ENCODE results near the gene MMP24OS.

Gene MMP24OS

DNA sequence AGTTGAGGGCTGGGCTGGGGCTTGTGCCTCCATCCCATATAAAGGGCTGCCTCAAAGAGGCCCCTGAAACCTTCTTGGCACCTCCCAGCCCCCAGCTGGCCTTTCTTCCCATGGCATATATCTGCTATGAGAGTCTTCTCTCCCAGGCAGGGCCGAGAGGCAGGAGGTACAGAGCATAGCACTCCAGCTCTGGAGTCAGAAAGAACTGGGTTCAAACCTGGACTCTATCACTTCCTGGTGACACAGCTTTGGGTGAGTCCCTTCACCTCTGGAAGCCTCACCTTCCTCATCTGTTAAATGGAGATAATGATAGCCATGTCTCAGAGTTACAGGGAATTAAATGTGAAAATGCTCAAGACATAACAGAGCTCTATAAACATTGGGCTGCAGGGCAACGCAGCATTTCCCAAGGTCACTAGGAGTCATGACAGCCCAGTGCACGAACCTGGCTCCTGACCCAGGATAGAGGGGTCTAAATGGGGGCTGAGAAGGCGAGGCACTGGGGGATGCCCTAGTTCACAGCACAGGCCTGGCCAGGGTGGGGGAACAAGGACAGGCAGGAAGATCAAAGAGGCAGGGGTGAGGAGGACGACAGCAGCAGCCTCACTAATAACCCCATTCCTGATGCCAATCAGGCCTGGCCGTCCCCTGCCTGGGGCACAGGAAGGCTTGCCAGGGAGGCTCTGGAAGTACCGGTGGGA, 12.4 kb upstream of the MMP24OS start:
- DNase-seq, result no peak

DNA sequence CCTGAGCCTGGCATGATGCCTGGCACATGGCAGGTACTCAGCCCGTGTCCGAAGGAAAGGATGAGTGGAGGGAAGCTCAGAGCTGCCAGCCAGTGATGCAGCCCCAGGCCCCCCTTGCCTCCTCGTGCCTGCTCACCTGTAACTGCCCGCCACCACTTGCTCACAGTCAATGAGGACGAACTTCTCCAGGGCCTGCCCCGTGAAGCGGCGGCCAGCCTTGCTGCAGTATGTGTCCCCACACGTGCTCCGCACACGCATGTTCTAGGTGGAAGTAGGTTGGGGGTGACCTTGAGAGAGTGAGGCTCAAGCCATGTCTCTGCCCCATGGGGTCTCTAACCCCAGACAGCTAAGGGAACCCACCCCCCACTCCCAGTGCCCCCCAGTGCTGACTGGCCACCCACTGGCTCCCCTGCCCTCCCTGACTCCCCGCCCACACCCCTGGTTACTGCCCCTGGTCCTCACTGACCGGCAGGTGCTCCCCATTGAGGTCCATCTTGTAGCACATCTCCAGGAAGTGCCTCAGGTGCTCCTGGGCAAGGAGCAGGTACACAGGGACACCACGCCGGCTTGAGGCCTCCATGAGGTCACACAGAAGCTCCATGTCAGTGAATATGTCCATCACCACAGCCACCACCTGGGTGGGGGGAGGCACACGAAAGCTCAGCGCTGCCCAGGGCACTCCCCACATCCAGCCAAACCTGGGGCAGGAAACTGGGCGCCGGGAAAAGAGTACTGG, 10.6 kb upstream of the MMP24OS start:
- DNase-seq, result no peak

DNA sequence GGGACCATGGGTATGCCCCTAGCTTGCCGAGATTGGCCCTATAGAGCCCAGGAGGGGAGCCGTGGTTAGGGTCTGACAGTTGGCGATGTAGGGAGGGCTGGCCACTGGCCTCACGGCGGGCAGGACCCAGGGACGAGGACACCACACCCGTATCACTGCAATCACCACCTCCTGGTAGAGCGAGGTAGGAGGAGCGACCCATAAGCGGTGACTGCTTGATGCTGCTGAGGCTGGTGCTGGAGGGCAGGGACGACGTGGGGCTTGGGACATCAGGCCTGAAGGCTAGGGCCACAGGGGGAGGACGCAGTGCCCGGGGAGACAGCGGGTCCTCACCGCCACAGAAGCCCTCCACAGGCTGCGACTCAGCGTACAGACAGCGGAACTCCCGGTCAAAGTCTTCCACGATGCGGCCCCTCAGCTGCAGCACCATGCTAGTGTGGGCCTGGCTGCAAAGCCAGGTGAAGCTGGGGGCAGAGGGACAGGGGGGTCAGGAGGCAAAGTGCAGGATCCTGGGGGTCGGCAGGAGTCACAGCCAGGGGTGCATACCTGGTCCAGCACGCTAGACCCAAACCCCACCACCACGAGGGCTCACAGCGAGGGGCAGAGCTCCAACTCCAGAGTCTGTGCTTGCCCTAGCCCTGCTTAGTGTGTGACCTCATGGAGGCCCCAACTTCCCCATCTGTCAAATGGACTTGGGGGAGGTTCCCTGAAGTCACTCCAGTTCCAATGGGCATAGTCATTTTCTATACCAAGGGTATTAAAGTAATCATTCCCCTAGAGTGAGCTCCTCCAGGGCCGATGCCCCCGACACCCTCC, 9.8 kb upstream of the MMP24OS start:
- DNase-seq, result no peak

DNA sequence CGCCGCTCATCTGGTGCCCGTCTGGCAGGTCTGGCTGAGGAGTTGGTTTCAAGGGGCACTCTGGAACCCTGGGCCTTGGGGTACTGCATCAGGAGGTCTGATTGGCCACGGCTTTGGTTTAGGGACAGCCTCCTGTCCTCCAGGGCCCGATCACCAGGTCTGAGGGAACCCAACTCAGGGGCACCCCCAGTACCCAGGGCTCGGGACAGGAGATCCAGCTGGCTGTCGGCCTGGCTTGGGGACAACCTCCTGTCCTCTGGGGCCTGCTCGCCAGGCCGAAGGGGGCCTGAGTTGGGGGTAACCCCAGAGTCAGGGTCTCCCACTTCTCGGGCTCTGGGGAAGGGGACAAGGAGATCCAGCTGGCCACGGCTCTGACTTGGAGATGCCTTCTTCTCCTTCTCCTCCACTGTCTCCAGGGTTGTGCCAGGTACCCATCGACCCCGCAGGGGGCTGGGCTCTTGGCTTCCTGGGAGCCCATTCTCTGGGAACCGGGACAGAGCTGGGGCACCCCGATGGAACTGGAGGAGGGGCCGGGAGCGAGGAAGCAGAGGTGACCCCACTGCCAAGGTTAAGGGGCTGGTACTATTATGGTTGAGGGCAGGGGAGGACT, 9.1 kb upstream of the MMP24OS start:
- DNase-seq, result no peak

DNA sequence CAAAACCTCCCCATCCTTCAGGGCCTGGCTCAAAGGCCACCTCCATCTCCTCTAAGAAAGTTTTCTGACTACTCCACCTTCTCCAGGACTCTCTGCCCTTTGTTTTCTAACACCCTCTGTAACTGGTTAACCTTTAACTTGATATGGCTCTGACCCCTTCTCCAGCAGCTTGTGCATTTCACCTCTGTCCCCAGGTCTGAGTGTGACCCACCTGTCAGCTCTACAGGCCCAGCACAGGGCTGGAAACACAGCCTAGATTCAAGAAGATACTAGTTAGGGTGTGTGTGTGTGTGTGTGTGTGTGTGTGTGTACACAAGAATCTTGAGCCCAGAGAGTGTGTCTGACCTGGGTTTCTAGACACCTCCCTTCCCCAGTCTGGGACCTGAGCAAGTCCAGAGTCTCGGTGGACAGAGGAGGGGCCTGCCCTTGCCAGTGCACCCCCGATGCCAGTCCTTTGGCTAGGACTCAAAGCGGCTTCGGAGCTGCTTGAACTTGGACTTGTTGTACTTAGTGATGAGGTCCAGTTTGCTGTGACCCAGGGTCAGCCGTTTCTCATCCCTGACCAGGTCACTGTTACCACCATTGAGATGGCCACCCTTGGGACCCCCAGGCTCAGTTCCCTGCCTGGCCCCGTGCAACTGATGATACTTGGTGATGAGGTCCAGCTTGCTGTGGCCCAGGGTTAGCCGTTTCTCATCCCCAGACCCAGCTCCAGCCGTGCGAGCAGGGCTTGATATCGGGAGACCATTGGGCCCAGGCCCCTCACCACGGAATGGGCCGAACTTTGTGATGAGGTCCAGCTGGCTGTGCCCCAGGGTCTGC, 8.4 kb upstream of the MMP24OS start:
- no peak for DNase-seq

DNA sequence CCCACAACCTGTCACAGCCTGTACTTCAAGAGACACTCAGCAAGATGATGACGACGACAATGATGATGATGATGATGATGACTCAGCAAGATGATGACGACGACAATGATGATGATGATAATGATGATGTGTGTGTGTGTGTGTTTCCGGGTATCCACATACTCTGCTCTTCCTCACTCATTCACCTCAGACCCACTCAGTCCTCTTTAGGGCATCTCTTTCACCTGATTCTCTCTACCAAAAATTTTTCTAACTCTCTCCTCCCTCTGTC, 7.8 kb upstream of the MMP24OS start:
- no peak for DNase-seq

DNA sequence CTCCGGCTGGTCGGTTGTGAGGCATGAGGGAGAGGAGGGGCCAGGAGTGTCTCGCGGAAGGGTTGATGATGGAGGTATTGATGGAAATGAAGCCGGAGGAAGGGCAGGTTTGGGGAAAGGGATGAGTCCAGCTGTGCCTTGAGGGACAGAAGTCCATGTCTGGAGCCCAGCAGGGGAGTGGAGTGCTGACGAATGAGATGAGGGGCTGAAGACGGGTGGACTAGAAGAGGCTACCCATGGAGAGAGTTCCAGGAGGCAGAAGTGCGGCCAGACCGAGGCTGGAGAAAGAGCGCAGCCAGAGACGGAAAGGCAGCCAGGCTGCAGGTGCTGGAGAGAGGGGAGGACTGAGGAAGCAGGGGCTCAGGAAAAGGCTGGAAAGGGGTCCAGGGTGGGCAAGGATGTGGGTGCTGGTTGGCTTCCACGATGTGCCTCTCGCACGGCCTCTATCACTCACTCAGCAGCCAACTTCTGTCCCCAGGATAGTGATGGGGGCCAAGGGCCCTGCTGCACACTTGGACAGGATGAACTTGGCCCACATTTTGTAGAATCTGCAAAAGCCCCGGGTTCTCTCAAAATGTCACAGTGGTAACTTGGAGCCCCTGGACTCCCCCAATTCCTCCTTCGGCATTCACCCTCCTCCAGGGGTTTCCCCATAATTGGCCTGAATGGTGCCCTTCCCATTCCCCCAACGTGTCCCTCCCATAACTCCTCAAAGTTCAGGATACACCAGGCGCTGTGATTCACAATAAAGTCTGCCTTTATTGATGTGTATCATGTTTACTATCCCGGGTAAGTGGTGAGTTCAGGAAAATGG, 7.3 kb upstream of the MMP24OS start:
- no peak for DNase-seq

DNA sequence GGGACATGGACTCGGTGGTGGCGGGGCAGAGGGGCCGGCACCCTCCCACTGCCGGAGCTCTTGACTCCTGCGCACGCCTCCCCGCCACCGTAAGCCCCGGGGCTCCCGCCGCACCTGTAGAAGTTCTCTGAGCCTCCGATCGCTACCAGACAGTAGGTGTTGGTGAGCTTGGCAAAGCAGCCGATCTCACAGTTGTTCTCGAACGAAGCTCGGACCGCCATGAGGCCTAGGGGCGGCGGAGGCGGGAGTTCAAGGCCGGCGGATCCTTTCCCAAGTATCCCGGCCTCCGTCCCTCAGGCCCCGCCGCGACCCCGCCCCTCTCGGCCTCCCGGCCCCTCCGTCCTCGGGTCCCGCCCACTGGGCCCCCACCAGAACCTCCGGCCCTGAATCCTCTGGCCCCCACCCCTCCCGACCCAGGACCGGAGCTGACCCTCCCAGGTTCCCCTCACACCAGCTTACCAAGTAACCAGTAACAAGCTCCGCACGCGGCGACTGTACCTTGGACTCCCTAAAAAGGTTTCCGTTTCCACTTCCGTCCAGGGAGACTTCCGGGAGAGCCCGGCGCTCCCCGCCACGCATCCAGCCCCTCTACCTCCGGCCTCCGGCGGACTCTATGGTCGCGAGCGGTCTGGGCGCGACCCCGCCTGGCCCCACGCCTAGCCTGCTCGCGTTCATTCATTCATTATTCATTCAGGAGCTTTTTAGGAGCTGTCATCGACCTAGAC, 6.5 kb upstream of the MMP24OS start, which contains the start of gene EIF6:
Gene EIF6, minus strand, starts transcription at position 506 of the 725 bp plus-strand sequence. Its CDS starts 285 bp downstream, at position 221.
- peak; percentile 93 for DNase-seq

DNA sequence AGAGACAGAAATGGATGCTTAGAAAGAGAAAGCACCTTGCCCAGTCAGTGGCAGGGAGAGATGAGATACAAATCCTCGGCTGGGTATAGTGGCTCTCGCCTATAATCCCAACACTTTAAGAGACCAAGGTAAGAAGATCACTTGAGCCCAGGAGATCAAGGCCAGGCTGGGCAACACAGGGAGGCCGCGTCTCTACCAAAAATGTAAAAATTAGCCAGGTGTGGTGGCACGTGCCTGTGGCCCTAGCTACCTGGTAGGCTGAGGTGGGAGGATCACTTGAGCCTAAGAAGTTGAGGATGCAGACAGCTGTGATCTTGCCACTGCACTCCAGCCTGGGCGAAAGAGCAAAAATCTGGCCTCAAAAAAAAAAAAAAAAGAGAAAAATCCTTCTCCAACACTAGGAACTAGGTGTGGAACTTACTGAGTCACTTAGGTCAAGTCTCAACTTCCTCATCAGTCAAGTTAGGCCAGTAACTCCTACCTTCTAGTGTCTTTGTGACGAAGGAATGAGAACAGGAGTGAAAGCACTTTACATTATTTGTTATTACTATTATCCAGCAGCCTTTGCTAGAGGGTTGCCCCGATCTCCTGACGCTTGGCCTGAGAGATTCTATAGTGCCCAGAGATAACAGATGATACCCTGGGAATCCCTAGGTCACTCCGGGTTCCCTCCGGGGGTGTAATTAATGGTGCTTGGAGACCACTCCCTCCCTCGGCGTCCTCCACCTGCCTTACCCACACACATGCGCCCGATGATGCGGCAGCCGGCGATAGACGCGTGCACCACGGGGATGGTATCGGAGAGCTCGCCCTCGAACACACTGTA, 5.7 kb upstream of the MMP24OS start:
- DNase-seq, result no peak

DNA sequence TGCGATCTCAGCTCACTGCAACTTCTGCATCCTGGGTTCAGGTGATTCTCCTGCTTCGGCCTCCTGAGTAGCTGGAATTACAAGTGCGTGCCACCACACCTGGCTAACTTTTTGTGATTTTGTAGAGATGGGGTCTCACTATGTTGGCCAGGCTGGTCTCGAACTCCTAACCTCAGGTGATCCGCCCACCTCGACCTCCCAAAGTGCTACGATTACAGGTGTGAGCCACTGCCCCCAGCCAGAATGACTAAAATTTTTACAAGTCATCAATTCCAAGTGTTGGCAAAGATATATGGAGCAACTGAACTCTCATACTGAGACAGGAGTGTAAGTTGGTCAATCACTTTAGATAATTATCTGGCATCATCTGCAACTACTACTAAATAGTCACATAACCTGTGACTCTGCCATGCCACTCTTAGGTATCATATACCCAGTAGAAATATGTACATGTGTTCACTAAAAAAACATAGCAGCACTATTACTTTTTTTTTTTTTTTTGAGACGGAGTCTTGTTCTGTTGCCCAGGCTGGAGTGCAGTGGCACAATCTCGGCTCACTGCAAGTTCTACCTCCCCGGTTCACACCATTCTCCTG, 3.7 kb upstream of the MMP24OS start:
- DNase-seq, result no peak

DNA sequence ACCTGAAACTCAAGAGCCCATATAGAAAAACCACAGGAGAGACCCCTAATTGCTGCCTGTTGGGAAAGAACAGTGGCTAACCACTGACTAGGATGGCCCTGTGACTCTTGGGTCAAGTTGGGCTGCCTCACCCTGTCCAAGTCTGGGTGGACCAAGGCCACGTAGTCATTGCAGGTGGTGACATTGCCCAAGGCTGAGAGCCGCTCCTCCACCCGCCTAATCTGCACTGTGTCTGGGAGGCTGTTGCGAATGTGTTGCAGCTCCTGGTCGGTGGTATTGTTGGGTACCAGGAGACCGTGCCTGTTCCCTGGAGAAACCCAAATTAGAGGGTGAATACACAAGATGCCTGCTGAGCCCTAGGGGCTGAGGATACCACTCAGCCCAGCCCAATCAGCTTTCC, 2.6 kb upstream of the MMP24OS start:
- DNase-seq, result no peak

DNA sequence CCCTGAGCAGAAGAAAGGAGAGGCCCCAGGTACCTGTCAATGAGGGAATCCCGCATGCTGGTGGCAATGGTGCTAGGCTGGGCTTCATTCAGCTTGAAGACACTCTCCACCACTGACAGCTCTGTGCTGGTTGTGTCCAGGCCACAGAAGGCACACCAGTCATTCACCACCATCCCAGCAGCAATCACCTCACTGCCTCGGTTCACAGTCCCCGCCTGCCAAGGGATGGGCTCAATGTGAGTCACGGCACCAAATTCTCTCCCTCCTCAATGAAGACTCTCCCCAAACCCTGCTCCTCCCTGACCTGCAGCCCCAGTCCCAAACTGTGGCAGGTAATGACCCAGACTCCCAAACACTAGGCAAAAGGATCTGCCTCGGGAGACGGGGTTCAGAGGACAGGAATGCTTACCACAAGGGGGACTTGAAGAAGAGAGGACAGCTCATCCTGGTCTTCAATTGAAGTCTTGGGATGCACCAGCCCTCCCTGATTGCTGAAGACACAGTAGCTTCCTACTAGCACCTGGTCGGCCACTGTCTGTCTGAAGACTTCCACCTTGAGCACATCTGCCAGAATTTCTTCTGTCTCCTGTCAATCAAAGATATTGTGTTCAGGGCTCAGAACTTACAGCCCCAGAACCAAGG, 1.7 kb upstream of the MMP24OS start:
- DNase-seq, result no peak

DNA sequence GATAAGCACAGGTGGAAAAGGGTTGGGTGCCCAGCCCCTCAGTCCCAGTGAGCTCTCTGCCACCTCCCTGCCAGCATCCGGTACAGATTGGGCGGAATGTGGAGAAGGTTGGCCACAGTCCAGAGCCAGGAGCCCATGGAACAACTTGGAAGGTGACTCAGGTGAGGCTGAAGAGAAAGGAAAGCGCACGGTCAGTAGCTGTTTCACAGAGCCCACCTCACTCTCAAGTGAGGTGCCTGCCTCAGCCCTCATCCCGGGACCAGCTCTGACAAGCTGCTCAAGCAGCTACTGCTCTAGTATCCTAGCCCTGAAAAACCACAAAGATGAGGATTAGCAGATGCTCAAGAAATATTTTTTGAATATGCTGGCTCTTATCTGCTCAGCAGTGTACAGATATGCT, 1.1 kb upstream of the MMP24OS start:
- DNase-seq, result no peak

DNA sequence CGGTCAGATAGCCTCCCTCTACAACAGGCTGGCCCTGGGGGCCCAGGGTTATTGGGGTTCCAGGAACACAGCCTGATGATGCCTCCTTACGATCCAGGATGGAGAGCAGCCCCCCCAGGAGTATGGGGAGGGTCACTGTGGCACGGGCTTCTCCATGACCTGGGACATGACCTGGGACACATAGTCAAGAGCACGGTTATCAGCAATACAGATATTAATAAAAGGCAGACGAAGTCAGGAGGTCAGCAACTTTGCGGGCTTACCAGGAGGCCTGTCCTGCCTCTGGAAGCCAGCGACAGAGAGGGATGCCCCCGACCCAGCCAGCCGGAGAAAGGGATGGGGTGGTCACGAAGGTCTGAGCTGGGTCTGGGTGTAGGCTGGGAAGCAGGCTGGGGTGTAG, 795 bp downstream of the MMP24OS start:
- no peak for DNase-seq

DNA sequence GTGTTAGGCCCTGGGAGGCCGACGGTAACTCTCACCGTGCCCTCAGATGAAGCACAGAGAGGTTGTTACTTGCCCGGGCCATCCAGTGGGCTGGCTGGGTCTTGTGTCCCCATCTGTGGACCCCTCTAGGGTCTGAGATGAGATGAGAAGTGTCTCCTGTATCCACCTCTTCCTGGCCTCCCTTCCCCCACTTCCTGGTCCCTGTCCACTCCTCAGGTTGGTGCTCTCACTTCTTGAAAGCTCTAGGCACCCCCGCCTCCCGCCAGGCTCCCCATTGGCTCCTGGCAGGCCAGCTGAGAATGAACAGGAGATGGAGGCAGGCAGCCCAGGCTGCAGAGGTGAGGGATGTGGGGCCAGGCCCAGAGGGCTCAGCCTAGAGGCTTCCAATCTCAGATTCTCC, 1.5 kb downstream of the MMP24OS start:
- no peak for DNase-seq

DNA sequence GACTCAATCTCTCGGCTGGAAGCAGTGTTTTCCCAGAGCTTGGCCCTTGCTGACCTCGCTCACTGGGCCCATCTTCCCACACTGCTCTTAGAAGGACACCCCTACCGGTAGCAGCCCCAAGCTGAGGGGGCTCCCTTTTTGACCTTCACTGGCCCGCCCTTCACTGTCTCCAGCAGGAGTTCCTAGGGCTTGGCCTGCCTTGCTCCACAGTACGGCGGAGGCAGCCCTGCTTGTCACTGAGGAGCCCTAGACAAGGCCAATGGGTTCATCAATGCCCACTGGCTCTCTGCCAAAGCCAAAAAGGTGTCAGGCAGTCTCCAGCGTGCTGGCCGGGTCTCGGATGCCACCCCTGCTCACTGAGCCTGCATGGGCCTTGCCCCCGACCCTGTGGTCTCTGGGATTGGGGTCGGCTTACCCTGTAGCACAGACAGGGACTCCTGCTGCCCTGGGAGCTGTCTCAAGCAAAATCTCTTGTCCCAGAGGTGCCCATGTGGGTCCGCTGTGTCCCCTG, 2.1 kb downstream of the MMP24OS start:
- no peak for DNase-seq

DNA sequence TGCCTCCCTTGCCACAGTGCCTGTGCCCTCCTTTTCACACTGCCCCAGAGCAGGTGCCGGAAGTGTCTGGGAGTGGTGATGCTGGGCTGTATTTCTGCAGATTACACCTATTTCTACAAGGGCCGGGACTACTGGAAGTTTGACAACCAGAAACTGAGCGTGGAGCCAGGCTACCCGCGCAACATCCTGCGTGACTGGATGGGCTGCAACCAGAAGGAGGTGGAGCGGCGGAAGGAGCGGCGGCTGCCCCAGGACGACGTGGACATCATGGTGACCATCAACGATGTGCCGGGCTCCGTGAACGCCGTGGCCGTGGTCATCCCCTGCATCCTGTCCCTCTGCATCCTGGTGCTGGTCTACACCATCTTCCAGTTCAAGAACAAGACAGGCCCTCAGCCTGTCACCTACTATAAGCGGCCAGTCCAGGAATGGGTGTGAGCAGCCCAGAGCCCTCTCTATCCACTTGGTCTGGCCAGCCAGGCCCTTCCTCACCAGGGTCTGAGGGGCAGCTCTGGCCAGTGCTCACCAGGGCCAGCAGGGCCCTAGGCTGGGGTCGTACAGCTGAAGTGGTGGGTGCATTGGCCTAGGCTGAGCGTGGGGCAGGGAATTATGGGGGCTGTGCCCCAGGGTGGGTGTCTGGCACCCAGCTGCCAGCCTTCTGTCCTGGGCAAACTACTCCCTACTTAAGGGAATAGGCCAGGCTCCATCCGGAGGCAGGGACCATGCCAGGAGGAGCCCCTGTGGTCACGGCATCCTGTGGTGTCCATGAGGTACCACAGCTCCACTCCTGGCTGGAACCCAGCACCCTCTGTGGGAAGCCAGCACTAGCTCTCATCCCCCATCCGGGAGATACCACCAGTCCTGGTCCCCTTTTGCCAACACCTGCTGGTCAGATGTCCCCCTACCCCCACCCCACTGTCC, 3.5 kb downstream of the MMP24OS start:
- no peak for DNase-seq
